C4-2B (cell line): ENCODE results near the gene DSCAM.

Experiments
- ZFX ChIP-seq: fragments of 450-650 bp; IDR thresholded peaks from 2 replicates; pipeline ENCODE4 v1.6.1; 2017
- TF ChIP-seq, protein P1 (sequence below): fragments of 450-650 bp; conservative IDR thresholded peaks from 2 replicates; pipeline ENCODE4 v1.5.1; 2017; ENCODE audit warnings: mild to moderate bottlenecking

DNA sequence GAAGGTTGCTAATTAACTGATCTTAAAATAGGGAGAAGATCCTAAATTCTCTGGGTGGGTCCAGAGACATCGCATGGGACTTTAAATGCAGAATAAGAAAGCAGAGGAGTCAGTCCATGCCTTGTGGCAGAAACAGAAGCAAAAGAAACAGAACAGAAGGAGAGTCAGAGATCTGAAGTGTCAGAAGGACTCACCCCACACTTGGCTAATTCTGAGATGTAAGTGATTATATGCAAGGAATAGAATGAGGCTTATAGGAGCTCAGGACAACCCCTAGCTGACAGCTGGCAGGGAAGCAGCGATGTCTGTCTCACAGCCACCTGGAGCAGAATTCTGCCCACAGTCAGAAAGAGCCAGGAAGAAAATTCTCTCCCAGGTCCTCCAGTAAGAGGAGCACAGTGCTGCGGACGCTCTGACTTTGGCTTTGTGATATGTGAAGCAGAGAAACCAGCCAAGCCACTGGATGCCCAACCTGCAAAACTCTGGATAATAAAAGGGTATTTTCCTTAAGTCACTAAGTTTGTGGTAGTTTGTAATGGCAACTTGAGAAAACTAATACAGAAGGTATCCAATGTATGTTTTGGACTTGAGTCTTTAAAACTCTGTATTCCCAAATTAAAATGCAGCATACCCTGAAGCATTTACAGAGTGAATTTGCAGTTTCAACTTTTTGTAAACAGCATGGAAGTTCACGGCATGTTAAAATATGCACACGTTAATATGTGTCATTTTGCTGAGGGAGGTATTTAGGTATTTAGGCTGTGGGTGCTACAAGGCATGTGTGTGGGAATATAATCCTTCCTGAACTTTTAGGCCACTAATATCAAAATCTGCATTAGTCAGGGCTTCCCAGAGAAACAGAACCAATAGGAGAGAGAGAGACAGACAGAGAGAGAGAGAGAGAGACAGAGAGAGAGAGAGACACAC, 591.2 kb downstream of the DSCAM start:
- TF ChIP-seq, protein P1, sequence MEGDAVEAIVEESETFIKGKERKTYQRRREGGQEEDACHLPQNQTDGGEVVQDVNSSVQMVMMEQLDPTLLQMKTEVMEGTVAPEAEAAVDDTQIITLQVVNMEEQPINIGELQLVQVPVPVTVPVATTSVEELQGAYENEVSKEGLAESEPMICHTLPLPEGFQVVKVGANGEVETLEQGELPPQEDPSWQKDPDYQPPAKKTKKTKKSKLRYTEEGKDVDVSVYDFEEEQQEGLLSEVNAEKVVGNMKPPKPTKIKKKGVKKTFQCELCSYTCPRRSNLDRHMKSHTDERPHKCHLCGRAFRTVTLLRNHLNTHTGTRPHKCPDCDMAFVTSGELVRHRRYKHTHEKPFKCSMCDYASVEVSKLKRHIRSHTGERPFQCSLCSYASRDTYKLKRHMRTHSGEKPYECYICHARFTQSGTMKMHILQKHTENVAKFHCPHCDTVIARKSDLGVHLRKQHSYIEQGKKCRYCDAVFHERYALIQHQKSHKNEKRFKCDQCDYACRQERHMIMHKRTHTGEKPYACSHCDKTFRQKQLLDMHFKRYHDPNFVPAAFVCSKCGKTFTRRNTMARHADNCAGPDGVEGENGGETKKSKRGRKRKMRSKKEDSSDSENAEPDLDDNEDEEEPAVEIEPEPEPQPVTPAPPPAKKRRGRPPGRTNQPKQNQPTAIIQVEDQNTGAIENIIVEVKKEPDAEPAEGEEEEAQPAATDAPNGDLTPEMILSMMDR: no peak
- no peak for TF ChIP-seq ZFX
